ENCODE measurements around the gene H2BK1.

Gene H2BK1

DNA sequence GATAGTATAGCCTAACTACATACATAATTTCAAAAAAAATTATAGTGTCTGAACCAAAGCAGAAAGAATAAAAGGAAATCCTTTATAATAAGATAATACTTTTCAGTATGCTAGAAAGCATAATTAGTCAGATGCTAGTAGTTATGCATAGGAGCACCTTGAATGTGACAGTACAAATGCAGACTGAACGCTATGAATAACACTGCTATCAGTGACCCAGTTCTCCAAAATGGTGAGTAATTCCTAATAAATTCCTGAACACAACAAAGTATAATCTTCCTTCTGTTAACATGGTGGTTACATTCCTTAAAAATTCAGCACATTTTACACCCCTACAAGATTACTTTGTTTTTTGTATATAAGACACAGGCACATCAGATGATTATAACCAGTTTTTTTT lies 20.8 kb upstream of the H2BK1 start:
- no peak for DNase-seq

DNA sequence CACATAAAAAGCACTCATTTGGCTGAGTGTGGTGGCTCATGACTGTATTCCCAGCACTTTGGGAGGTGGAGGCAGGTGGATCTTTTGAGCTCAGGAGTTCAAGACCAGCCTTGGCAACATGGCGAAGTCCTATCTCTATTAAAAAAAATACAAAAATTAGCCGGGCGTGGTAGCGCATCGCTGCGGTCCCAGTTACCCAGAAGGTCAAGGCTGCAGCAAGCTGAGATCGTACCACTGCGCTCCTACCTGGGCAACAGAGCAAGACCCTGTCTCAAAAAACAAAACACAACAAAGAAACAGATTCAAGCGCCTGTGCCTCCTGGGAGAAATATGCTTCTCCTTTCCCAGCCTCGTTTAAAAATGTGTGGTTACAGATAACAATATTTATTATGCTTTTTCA lies 19.0 kb upstream of the H2BK1 start:
- no peak for DNase-seq

- DNase-seq = no peak
These were observed 18.0 kb upstream of the H2BK1 start for GRCh38 chr7:151228024-151228866.

DNA sequence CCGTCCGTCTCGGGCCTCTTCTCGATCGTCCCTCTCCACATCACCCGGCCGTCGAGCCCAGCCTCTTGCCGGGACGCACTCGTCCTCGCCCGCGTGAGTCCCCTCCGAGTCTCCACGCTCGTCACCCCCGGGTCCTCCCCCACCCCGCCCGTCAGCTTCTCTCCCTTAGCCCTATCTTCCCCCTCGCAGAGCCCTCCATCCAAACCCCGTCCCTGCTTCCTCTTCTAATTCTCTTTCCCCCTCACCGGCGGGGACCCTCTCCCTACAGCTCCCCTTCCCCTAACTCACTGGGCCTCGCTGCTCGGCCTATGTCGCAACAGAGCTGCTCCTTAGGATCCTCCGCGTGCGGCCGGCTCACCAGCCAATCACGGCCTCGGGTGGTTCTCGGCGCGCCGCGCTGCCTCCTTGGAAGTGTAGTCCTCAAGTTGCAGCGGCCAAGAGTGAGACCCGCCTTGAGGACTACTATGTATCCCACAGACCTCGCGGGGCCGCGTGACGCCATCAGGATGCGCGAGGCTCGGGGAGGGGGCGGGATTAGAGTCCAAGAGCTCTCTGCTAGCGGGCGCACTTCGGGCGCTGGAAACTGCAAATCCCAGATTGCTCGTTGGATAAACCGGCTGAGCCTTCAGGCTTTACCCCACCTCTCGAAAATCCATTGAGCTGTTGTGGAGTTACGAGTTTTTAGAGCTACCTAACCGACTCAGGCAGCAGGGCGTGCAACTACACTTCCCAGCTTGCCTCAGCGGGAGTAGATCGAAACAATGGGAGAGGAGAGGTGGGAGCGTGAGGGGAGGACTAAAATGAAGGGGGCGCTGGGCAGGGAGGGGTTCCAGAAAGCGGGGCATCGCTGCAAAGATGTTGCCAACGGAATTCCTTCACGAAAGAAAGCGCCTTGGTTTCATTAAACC lies 16.8 kb upstream of the H2BK1 start, which contains the start of gene ABCF2:
Gene ABCF2 (minus strand): TSS at position 331 of the 908 bp plus-strand sequence. CDS start 747 bp downstream, outside the sequence.
- peak; percentile 97 for DNase-seq

DNA sequence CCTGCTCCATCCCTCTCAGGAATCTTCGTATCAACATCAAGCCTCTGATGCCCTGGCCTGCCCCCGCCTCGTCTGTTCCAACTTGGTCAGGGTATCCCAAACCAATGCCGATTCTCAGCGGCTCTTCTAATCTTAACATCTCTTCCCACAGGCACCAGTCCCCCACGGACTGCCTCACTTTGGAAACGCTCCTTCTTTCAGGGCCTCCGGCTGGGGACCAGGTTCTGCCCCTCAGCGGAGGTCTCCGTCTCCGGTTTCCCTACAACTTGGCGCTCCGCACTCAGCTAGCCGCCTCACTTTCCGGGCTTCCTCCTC lies 16.2 kb upstream of the H2BK1 start:
- DNase-seq = no peak

- no peak for DNase-seq
These were observed 15.7 kb upstream of the H2BK1 start for GRCh38 chr7:151225948-151226510.

DNA sequence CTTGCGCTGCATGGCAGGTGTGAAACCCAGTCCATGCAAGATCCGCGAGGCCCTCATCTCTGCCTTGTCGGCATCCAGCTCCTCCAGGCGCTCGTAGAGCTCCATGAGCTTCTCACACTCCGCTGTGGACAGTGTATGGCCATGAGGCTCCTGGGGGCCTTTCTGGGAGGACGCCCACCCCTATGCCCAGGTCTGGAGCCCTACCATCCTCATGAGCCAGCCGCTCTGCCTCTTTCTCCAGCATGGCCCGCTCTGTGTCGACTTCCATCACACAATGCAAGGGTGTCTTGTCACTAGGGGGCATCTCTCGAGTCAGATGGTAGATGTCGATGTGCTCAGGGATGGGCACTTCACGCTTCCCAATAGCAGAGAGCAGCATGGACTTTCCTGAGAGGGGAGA lies 13.4 kb upstream of the H2BK1 start:
- DNase-seq = no peak

DNA sequence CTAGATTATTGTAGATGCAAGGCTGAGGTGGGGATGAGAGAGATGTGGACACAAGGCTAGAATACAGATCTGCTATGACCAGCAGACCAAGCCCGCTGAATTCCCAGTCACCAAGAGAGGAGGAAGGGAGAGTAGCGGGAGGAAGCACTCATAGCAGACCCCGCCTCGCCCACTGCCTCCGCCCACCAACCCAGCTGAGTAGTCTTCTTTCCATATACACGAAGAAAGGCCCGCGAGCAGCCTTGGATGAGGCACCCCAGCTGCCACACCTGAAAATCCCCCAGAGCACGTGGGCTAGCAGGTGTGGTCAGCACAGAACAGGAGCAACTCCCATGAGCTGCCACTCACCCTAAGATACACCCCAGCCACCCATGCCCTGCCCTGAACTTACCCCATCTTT lies 7.9 kb upstream of the H2BK1 start:
- no peak for DNase-seq

- no peak for DNase-seq
These were observed 5.1 kb upstream of the H2BK1 start for GRCh38 chr7:151215396-151215795.

GRCh38 chr7:151213826-151214225 lies 3.5 kb upstream of the H2BK1 start:
- DNase-seq = no peak

DNA sequence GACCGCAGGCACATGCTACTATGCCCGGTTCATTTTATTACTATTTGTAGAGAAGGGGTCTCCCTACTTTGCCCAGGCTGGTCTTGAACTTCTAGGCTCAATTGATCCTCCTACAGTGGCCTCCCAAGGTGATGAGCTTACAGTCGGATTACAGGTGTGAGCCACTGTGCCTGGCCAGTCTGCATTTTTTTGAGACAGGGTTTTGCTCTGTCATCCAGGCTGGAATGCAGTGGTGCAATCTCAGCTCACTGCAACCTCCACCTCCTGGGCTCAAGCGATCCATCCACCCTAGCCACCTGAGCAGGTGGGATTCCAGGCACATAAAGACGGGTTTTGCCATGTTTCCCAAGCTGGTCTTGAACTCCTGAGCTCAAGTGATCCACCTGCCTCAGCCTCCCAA lies 2.3 kb upstream of the H2BK1 start:
- DNase-seq = no peak

- no peak for DNase-seq
These were observed 976 bp upstream of the H2BK1 start for GRCh38 chr7:151211155-151211772.

DNA sequence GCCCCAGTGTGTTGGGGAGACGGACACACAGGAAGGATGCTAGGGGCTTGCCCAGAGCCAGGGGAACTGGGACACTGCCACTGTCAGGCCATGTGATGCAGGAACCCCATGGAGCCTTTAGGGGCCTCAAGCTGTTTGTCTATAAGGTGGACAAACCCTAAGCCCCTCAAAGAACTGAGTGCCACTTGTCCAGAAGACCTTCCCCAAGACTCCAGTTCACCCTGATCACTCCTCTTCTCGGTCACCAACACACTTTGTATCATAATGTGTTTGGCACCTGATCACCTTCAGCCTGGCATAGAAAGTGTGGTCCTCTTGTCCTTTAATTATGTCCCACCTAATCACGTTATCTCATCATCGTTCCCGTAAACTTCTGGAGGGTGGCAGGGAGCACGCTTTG lies 700 bp downstream of the H2BK1 start:
- no peak for DNase-seq

GRCh38 chr7:151208253-151208862 lies 1.9 kb downstream of the H2BK1 start:
- no peak for DNase-seq

DNA sequence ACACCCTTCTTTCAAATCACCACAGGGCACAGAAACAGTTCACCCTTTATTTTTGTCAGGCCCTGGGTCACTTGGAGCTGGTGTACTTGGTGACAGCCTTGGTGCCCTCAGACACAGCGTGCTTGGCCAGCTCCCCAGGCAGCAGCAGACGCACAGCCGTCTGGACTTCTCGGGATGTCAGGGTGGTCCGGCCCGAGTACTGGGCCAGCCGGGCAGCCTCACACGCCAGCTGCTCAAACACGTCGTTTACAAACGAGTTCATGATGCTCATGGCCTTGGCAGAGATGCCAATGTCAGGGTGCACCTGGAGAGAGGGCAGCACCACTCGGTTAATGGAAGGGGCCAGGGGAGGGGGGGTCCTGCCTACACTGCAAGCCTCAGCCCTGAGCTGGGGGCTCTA lies 2.5 kb downstream of the H2BK1 start:
- DNase-seq = no peak

DNA sequence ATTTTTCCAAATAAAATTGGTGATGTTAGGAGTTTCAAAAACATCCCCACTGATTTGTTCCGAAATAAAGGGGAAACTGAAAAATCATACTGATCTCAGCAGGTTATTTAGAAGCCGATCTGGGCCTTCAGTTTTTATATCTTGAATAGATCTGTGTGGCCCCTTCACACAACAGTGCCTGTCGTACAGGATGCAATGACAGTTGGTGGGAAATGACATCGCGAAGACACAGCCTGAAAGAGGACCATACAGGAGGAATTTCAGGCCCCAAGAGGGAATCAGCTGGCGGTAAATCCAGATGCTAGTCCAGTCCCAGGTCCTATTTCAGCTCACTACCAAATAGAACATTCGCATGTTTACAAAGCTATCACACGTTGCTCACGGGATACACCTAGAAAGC lies 3.0 kb downstream of the H2BK1 start:
- DNase-seq = no peak

GRCh38 chr7:151206914-151207313 lies 3.4 kb downstream of the H2BK1 start:
- DNase-seq = peak; percentile 7

DNA sequence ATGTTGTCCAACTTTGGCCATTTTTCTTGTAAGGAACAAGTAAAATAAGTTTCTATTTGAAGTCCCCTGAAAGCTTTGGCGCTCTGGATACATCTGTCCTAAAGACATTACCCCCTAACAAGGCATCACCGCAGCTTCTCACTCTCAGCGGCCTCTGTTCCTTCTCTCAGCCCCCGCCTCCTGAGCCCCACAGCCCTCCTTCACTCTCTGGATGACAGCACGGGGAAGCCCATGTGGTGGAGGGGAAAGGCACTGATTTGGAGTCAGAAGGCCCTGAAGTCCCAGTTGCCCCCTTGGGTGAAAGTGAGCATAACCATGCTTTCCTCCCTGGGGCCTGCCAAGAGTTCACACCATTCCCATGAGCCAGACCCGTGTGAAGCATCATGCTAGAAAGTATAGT lies 4.6 kb downstream of the H2BK1 start:
- no peak for DNase-seq

- no peak for DNase-seq
These were observed 5.8 kb downstream of the H2BK1 start for GRCh38 chr7:151204383-151205032.

DNA sequence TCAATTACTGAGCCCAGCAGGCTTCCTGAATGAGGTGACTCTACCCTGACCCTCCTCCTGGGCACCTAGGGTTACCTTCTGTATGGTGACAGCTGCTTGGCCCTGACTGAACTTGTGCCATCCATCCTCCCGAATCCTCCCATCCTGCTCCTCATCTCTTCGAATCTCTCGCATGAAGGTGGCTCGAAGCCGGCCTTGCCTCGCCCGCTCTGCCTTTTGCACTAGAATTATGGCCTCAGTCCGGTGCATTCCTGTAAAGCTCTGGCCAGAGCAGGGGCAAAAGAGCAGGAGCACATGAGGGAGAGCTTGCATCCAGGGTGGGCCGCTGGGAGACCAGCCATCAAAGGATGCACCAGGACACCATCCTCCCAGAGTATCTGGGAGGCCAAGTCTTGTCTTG lies 7.5 kb downstream of the H2BK1 start:
- DNase-seq = no peak

DNA sequence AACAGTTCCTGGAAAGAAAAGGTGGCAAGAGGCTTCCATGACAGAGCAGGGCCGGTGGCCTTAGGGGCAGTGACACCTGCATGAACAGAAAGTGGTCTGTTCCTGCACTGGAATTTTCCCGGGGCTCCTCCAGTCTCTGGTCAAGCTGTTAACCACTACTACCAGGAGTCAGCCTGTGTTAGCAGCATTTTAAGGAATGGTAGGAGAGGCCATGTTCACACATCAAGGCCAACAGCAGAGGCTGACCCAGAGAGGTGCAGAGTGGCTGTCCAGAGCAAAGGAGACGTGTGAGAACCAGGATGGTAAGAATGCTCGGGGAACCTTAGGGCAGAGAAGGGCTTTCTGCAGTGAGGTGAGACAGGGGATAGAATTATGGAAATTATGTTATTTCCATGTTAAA lies 8.5 kb downstream of the H2BK1 start:
- DNase-seq = no peak

GRCh38 chr7:151201344-151201743 lies 8.9 kb downstream of the H2BK1 start:
- DNase-seq = no peak

Data from KG1 (cell line).